SK-MEL-5 (cell line): Measurements from ENCODE around the gene RFC2. TPM values are rescaled to one million over a fixed set of nuclear protein-coding genes. Genes with fewer than 3 reads are reported as not detected.

Experiments used
- DNase-seq: peaks from one replicate; pipeline ENCODE4 v3.0.0-alpha.2; 2016; ENCODE audit warnings: low read depth, low spot score
- in situ Hi-C: cut with HindIII; loops from 2 replicates; pipeline ENCODE4 v1.10.0; 2016; ENCODE audit warnings: low sequenced_read_pairs, high pct_unique_total_duplicates, low pct_unique_long_range_greater_than_20kb
- polyA plus RNA-seq, 2 experiments: library from polyadenylated mRNA; depleted of rRNA; stranded (reverse); fragments of >200 nt; gene quantifications; 2 replicates each; pipeline ENCODE4 v1.2.3, GENCODE V29; 2015
- total RNA-seq: library from RNA; depleted of rRNA; stranded (reverse); fragments of >200 nt; shearing (Covaris generic); gene quantifications from 2 replicates; pipeline ENCODE4 v1.2.3, GENCODE V29; 2014; rRNA removed

The RFC2 gene
- total RNA-seq = 51.0 and 55.7 TPM in 2 replicates
- 53.3 and 58.9 TPM in 2 replicates for polyA plus RNA-seq (2015; cell fraction: cytosol; rRNA removed)
- 12.2 and 12.4 TPM in 2 replicates for polyA plus RNA-seq (2015; cell fraction: nucleus; rRNA removed)

GRCh38 chr7:74254129-74254857 lies at the start of gene RFC2:
Gene RFC2 (minus strand): TSS chr7:74254399. CDS start chr7:74254383, 16 bp downstream.
- in situ Hi-C loops = no loop called here
- DNase-seq = peak; percentile 96

- in situ Hi-C loops = no loop called here
- no peak for DNase-seq
Measured at GRCh38 chr7:74302745-74303221, 48.6 kb upstream of the RFC2 start.

GRCh38 chr7:74300926-74301325 lies 46.7 kb upstream of the RFC2 start:
- in situ Hi-C loops = no loop called here
- no peak for DNase-seq

GRCh38 chr7:74299401-74299800 lies 45.2 kb upstream of the RFC2 start:
- in situ Hi-C loops = no loop called here
- DNase-seq = no peak

- no peak for DNase-seq
- in situ Hi-C loops = no loop called here
Measured at GRCh38 chr7:74297516-74298233, 43.5 kb upstream of the RFC2 start.

- no peak for DNase-seq
- in situ Hi-C loops = no loop called here
Measured at GRCh38 chr7:74294191-74294998, 40.2 kb upstream of the RFC2 start.

GRCh38 chr7:74293577-74293908 lies 39.3 kb upstream of the RFC2 start:
- in situ Hi-C loops = no loop called here
- no peak for DNase-seq

GRCh38 chr7:74292757-74293576 lies 38.8 kb upstream of the RFC2 start:
- in situ Hi-C loops = no loop called here
- DNase-seq = no peak

- in situ Hi-C loops = no loop called here
- DNase-seq = no peak
Measured at GRCh38 chr7:74291535-74291934, 37.3 kb upstream of the RFC2 start.

GRCh38 chr7:74290981-74291441 lies 36.8 kb upstream of the RFC2 start:
- DNase-seq = no peak
- in situ Hi-C loops = no loop called here

GRCh38 chr7:74290553-74290950 lies 36.4 kb upstream of the RFC2 start:
- in situ Hi-C loops = no loop called here

GRCh38 chr7:74289659-74290552 lies 35.7 kb upstream of the RFC2 start:
- no peak for DNase-seq
- in situ Hi-C loops = no loop called here

More at GRCh38 chr7:74290553-74290950, 36.4 kb upstream of the RFC2 start:
- DNase-seq = no peak

GRCh38 chr7:74289018-74289658 lies 34.9 kb upstream of the RFC2 start, which contains the start of gene CLIP2:
Gene CLIP2 (plus strand): TSS chr7:74289407. CDS start chr7:74317547, 28,140 bp downstream.
- in situ Hi-C loops = no loop called here
- DNase-seq = peak; percentile 73

- in situ Hi-C loops = no loop called here
- DNase-seq = no peak
Measured at GRCh38 chr7:74288034-74288881, 34.1 kb upstream of the RFC2 start.
